ENCODE results near the gene SLC32A1. TPM values are rescaled to one million over a fixed set of nuclear protein-coding genes. Genes with fewer than 3 reads are reported as not detected.

Gene SLC32A1
- total and polyA plus RNA-seq, 2 of the 13 experiments (the other 11 are each of a cell fraction or from before 2014, with no cell fraction given): not detected

- CTCF ChIA-PET (ENCODE audit: low intra/inter-chr PET ratio, low total read pairs): no interaction called here
- TF ChIP-seq TOE1 (CRISPR knock-in tag; IDR thresholded peaks at IDR 0.05) (no peak), REL (CRISPR knock-in tag; conservative IDR thresholded peaks at IDR 0.05) (no peak), TMF1 (CRISPR knock-in tag; IDR thresholded peaks at IDR 0.05; ENCODE audit: low read depth) (no peak), ZNF878 (CRISPR knock-in tag; IDR thresholded peaks at IDR 0.05) (no peak), DR1 (CRISPR knock-in tag; IDR thresholded peaks at IDR 0.05) (no peak), TRAFD1 (CRISPR knock-in tag; IDR thresholded peaks at IDR 0.05; ENCODE audit: borderline replicate concordance) (no peak), SCMH1 (CRISPR knock-in tag; IDR thresholded peaks at IDR 0.05; ENCODE audit: borderline replicate concordance) (no peak), GPN1 (CRISPR knock-in tag; IDR thresholded peaks at IDR 0.05; ENCODE audit: borderline replicate concordance) (no peak), ZNF776 (CRISPR knock-in tag; IDR thresholded peaks at IDR 0.05) (no peak), U2AF2 (IDR thresholded peaks at IDR 0.05; ENCODE audit: low read depth, low read length) (no peak), TEAD3 (CRISPR knock-in tag; optimal IDR thresholded peaks at IDR 0.05; ENCODE audit: borderline replicate concordance) (no peak), ZNF589 (CRISPR knock-in tag; conservative IDR thresholded peaks at IDR 0.05) (no peak), RBAK (CRISPR knock-in tag; IDR thresholded peaks at IDR 0.05) (no peak), ZNF232 (CRISPR knock-in tag; IDR thresholded peaks at IDR 0.05; ENCODE audit: borderline replicate concordance) (no peak), PHB2 (IDR thresholded peaks at IDR 0.05; ENCODE audit: partially characterized antibody) (no peak), ZNF619 (CRISPR knock-in tag; IDR thresholded peaks at IDR 0.05) (no peak), ZNF629 (CRISPR knock-in tag; conservative IDR thresholded peaks at IDR 0.05) (no peak), CHD4 (IDR thresholded peaks at IDR 0.05; ENCODE audit: borderline replicate concordance, low read length) (no peak), ZNF564 (CRISPR knock-in tag; IDR thresholded peaks at IDR 0.05) (no peak), CCAR2 (optimal IDR thresholded peaks at IDR 0.05; ENCODE audit: low read depth, low read length) (no peak)
- no peak overlapping the region for H3K4me2 ChIP-seq (ENCODE audit: low read depth, low read length)
Measured at GRCh38 chr20:38763616-38764015, 39.3 kb downstream of the SLC32A1 start.

More at GRCh38 chr20:38763616-38764015, 39.3 kb downstream of the SLC32A1 start:
- Histone ChIP-seq H3K4me3 (replicated peaks in 1 of 3; ENCODE audit: insufficient read depth in 1 of 3, low read depth in 2 of 3, low read length in 3 of 3) (no peak overlapping the region), H3K79me2 (ENCODE audit: insufficient read depth, low read length) (no peaks in the 10 kb centered on the region), H3K27me3 (ENCODE audit: control insufficient read depth in 1 of 2, insufficient read depth in 2 of 2, low read length in 2 of 2) (no peaks in the 10 kb centered on the region), H2AFZ (ENCODE audit: low read length) (no peak overlapping the region), H3K9me3 (ENCODE audit: low read length) (no peaks in the 10 kb centered on the region), H4K20me1 (ENCODE audit: insufficient read depth, low read length) (no peaks in the 10 kb centered on the region), H3K4me1 (ENCODE audit: insufficient read depth, low read length) (no peaks in the 10 kb centered on the region), H3K9ac (ENCODE audit: insufficient read depth, low read depth, low read length) (no peak overlapping the region), H3K36me3 (replicated peaks in 1 of 2; ENCODE audit: control insufficient read depth in 1 of 2, insufficient read depth in 2 of 2, low read length in 2 of 2) (peaks cover 40 to 92% of the 10 kb centered on the region in 2 experiments), H3K27ac (ENCODE audit: extremely low read length, insufficient read depth, low read length) (no peak overlapping the region)
- POLR2A ChIA-PET: no interaction called here
- FAIRE-seq (no peak), DNase-seq (ENCODE audit: low spot score) (no peak), ATAC-seq (no peak)
- intact Hi-C loops (cut with micrococcal nuclease; ENCODE audit: unreplicated experiment): no loop called here
- no TSS peak for BruUV-seq (replicated peaks)
- 100% methylated on average over 1 of the region's 1 CpG for WGBS (ENCODE audit: low lambda C conversion rate)
- in situ Hi-C loops (cut with HindIII; ENCODE audit: extremely low pct_ligation_motif_present, low pct_unique_long_range_greater_than_20kb): no loop called here
